Left lobe of liver (tissue), 2 donors: ENCODE data around the gene MAGI3. TPM values are rescaled to one million over a fixed set of nuclear protein-coding genes. Genes with fewer than 3 reads are reported as not detected.
"Not testable (repeated sequence)": the region's sequence is repeated elsewhere in the genome, so short reads cannot be mapped to it uniquely, and the experiment has no call there.

Experiments
- ATAC-seq: fragments of 200-7000 bp; cut with Tn5 transposase; one replicate; pipeline ENCODE4 v1.9.1; 2020; ENCODE audit warnings: mild to moderate bottlenecking, moderate library complexity
- DNase-seq: peaks from one replicate; pipeline ENCODE4 v3.0.0-alpha.2; 2020; ENCODE audit warnings: low spot score
- total RNA-seq: library from RNA; stranded (reverse); gene quantifications from one replicate; pipeline ENCODE4 v1.2.1, GENCODE V29; 2021
- donor health status: DM: no; HTN: no; CAD: no; lungs with moderate emphysema.
- donor health status: DM: no; HTN: yes; CAD: no.

Gene MAGI3
- total RNA-seq, 1 donor from 2014 or later: 12.0 TPM

DNA sequence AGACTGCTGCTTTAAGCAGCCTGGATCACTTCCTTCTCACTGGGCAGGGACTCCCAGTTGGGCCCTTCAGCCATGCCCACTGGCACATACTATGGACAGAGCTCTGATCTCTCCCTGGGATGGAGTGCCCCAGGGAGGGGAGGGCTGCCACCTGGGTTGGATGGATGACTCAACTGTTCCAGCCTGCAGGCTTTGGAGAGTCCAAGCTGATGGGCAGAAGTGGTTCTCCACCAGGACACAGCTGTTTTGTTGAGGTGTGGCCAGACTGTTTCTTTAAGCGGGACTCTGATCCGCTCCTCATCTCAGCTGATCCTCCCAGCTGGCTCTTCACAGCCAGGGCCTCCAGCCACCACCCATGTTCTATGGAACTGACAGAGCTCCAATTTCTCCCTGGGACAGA, 166.9 kb downstream of the MAGI3 start:
- DNase-seq (no peak), ATAC-seq (no peak)

GRCh38 chr1:113565621-113566020, 175.3 kb downstream of the MAGI3 start:
- peak; percentile 25 for ATAC-seq
- no peak for DNase-seq

GRCh38 chr1:113567427-113567826, 177.1 kb downstream of the MAGI3 start:
- DNase-seq: no peak
- no peak for ATAC-seq

GRCh38 chr1:113575744-113576260, 185.5 kb downstream of the MAGI3 start:
- DNase-seq, ATAC-seq: not testable (repeated sequence)

GRCh38 chr1:113576271-113576670, 186.0 kb downstream of the MAGI3 start:
- ATAC-seq (no peak), DNase-seq (no peak)

- DNase-seq: no peak
- no peak for ATAC-seq
Observed at GRCh38 chr1:113579256-113580018, 189.1 kb downstream of the MAGI3 start.

DNA sequence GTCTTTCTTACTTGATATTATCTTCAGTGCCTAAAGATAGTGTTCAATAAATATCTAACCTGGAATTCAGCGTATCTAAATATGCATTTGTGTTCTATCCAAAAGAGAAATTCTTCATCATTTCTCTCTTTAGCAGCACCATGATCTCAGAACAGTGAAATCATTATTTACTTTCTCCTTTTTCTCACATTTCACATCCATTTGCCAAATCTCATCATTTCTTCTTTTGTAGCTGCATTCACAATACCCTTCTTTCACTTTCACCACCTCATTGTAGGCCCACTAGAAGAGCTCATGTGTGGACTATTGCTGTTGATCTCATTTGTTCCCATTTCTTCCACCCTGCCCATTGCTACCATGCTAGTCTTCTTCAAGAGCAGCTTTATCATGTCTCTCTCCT, 191.0 kb downstream of the MAGI3 start:
- no peak for ATAC-seq
- no peak for DNase-seq

DNA sequence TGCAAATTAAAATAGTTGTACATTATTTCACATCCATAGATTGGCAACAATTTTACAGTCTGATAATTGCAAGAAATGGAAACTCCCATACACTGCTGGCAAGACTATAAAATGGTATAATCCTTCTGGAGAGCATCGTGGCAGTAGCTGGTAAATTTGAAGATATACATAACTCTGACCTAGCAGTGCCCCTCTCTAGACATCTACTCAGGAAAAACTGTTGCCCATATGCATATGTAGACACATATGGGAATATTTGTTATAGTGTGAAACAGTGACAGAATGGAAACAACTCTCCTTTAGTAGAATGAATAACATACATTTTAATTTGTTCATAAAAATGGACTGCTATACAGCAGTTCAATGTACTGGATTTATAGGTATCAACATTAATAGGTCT, 191.8 kb downstream of the MAGI3 start:
- DNase-seq: no peak

GRCh38 chr1:113587475-113587874, 197.2 kb downstream of the MAGI3 start:
- no peak for DNase-seq

More for the DNA sequence above, 191.8 kb downstream of the MAGI3 start:
- ATAC-seq: no peak

GRCh38 chr1:113592230-113592629, 201.9 kb downstream of the MAGI3 start:
- no peak for DNase-seq
- ATAC-seq: no peak

More at GRCh38 chr1:113587475-113587874, 197.2 kb downstream of the MAGI3 start:
- no peak for ATAC-seq

DNA sequence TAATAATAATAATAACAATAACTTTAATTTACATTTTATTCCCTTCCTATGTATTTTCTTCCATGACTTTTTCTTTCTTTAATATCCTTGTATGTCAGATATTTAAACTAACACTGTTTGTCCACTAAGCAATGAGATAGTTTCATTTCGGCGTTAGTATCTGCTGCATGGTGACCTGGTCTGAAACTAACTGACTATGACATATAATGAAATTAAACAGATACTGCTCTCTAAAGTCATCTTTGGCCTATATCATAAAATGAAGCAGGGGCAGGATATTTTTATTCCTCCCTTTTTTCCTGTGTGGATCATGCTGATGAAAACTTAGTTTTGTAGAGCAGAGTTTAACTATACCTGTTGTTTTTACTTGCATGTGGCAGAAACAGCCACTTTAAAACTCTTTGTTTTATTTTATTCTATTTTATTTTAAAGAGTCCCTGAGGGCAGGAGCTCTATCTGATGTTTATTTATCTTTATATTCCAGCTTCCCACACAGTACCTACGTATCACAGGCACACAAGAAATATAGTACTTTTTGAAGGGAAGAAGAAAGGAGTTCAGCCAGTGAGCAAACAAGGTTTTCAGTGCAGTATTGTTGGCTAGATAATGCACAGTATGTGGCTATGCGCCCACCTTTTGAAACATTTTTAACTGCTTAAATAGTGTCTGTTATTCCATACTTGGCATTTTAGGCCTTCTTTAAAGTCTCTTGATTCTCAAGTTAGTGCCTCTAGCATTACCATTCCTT, 203.4 kb downstream of the MAGI3 start:
- ATAC-seq (no peak), DNase-seq (no peak)

- not testable (repeated sequence) for ATAC-seq, DNase-seq
Observed at GRCh38 chr1:113604466-113604865, 214.2 kb downstream of the MAGI3 start.

GRCh38 chr1:113605146-113605545, 214.8 kb downstream of the MAGI3 start:
- DNase-seq: no peak
- ATAC-seq: no peak

- DNase-seq: no peak
Observed at GRCh38 chr1:113608399-113608798, 218.1 kb downstream of the MAGI3 start.

DNA sequence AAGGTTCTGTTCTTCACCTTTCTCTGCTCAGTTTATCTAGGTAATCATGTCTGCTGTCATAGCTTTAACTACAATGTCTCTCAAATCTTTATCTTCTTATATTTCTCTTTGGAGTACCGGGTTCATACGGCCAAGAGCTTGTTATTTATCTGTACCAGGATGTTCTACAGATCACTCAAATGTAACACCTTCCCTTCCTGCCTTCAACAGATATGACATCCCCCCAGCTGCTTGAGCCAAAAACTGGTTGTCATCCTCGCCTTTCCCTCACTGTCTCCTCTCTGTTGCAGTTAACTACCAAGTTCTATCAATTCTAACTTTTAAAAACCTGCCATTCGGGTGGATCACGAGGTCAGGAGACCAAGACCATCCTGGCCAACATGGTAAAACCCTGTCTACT, 220.1 kb downstream of the MAGI3 start:
- ATAC-seq: no peak

More at GRCh38 chr1:113608399-113608798, 218.1 kb downstream of the MAGI3 start:
- ATAC-seq: no peak

GRCh38 chr1:113615425-113615824, 225.1 kb downstream of the MAGI3 start:
- no peak for DNase-seq
- no peak for ATAC-seq

More for the DNA sequence above, 220.1 kb downstream of the MAGI3 start:
- DNase-seq: no peak

DNA sequence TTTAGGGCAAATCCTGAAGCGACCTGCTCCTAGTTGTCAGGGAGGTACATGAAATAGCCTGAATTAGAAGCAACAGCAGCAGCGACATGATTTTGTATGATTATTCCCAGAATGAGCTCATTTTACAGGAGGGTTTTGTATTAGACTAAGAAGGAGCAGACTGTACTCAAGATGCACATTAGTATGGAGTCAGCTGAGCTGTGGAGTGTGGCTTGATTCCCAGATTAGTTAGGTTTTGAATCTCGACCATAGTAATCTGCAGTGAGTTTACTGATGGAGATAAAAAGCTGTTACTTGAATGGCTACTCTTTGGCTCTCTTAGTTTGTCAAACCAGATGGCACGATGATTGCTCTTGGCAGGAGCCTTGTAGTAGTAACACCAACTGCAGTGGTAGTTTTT, 225.8 kb downstream of the MAGI3 start:
- no peak for DNase-seq
- ATAC-seq: no peak

DNA sequence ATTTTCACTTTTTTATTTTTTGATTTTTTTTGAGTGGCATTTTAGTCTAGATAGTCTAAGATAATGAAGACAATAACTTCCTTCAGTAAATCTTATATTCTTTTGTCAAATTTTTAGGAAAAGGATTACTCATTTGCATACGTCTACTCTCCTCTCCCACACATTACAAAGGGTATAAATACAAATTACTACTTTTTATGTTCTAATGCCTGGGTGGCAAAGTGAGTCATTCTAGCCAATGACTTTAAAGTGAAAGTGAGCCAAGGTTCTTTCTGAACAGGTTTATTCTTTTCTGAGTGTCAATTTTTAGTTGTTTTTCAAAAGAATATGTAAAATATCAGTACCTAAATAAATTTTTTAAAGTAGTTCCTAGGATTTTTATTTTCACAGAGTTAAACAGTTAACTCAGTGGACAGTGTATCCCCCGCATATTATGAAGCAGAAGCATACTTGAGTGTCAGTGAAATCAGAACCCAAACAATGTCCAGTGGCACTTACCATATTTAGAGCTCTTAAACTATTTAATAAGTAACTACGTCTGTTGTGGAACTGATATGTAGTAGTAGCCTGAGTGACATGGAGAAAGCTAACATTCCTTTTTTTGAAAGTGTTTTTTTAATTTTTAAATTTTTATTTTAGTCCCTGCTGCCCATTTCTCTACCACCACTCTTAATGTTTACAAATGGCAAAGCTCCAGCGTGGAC, 227.3 kb downstream of the MAGI3 start:
- ATAC-seq (no peak), DNase-seq (no peak)

- no peak for ATAC-seq
- no peak for DNase-seq
Observed at GRCh38 chr1:113628997-113629396, 238.7 kb downstream of the MAGI3 start.

DNA sequence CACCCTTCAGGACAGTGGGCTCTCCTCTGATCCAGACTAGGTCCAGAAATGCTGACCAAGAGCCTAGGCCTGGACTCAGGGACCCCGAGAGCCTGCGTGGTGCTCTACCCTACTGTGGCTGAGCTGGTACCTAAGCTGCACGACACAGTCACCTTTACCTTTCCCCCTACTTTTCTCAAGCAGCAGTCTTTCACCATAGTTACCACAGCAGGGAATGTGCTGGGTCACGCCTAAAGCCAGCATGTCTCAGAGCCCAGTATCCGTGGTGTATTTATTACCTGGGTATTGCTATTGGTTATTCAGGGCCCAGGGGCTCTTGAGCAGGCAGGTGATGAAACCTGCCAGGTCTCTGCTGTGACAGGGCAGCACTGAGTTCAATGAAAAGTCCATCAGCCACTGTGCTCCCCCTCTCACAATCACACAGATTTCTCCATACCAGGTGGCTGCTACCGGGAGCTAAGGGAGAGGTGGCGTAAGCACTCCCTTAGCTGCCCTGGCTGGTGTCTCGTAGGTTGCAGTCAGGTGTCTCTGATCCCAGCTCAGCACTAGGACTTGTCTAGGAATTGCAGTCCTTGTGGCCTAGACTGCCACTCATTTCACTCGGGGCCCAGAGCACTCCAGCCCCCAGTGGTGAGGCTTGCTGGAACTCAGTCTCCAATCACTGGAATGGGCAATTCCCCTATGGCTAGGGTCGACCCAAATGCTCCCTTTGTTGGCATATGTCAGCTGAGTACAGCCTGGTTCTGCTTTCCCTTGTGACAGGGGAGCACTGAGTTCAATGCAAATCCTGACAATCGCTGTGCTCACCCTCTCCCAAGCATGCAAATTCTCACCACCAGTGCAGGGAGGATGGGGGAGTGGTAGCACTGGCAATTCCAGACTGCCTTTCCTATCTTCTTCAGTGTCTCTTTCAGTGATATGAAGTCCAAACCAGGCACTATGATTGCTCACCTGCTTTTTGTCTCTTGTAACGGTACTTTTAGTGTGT, 240.3 kb downstream of the MAGI3 start:
- no peak for ATAC-seq

More for the DNA sequence above, 240.3 kb downstream of the MAGI3 start:
- no peak for DNase-seq
